Endothelial cell of umbilical vein (primary cell): ENCODE measurements around the gene ITGA1. TPM values are rescaled to one million over a fixed set of nuclear protein-coding genes. Genes with fewer than 3 reads are reported as not detected.
A peak's percentile ranks its signal among the peaks of the same experiment; 100 is the strongest.

Experiments used
- BruUV-seq: library from RNA; stranded (reverse); fragments of 400-500 nt; replicated peaks from 2 replicates; lab custom pipeline; 2021; lab: Mats Ljungman, UMichigan
- CTCF ChIA-PET: fragments of 300-600, 350-600 bp; sonication (Branson Sonifier 250); formaldehyde crosslinking; loops from one replicate; lab custom pipeline; 2021; ENCODE audit warnings: antibody characterized with exemption, inconsistent platforms; lab: Charles Lee
- POLR2A ChIA-PET: fragments of 300-600, 350-600 bp; sonication (Branson Sonifier 250); formaldehyde crosslinking; loops from one replicate; lab custom pipeline; 2021; ENCODE audit warnings: antibody characterized with exemption, inconsistent platforms; lab: Charles Lee
- DNase-seq: peaks from one replicate; pipeline ENCODE4 v3.0.0-alpha.2; 2011; ENCODE audit warnings: low read depth, low spot score
- FAIRE-seq: peaks from 2 replicates; lab custom pipeline; 2011; peaks lifted over from hg19 to GRCh38; lab: Jason Lieb, UNC
- H2AFZ ChIP-seq: 2 replicates; pipeline ENCODE4 v1.6.0; 2012; ENCODE audit warnings: low read depth, low read length, control low read depth, inconsistent platforms
- H3K27ac ChIP-seq: 2 replicates; pipeline ENCODE4 v1.5.1; 2011; ENCODE audit warnings: low read depth, mild to moderate bottlenecking, control low read depth, low read length, moderate library complexity; ENCODE audit not compliant: insufficient read depth
- H3K27me3 ChIP-seq, 2 experiments: 2 replicates each; pipeline versions ENCODE4 v1.6.0 to v1.6.1; 2011; ENCODE audit warnings: low read length in 2 of 2, mixed read lengths in 1 of 2; ENCODE audit not compliant: control insufficient read depth in 2 of 2, insufficient read depth in 2 of 2
- H3K36me3 ChIP-seq, 2 experiments: 2 replicates in 1 of 2; 3 replicates in 1 of 2; pipeline ENCODE4 v1.5.1; 2011; ENCODE audit warnings: low read length in 2 of 2, mild to moderate bottlenecking in 1 of 2, moderate library complexity in 1 of 2; ENCODE audit not compliant: control insufficient read depth in 2 of 2, insufficient read depth in 2 of 2; ENCODE audit errors: extremely low read depth in 1 of 2
- H3K4me1 ChIP-seq: 3 replicates; pipeline ENCODE4 v1.5.1; 2011; ENCODE audit warnings: mild to moderate bottlenecking, low read length; ENCODE audit not compliant: control insufficient read depth, insufficient read depth; ENCODE audit errors: extremely low read depth
- H3K4me2 ChIP-seq: 2 replicates; pipeline ENCODE4 v1.6.1; 2011; ENCODE audit warnings: low read length, control low read depth, mixed read lengths; ENCODE audit not compliant: insufficient read depth
- H3K4me3 ChIP-seq, 3 experiments: fragments of 200-600 bp in 1 of 3; sonication (generic), shearing (Covaris generic) in 1 of 3; replicated peaks in 1 of 3; 2 replicates each; pipeline ENCODE4 v1.5.1; 2011 to 2016; ENCODE audit warnings: control low read depth in 3 of 3, low read length in 3 of 3, mild to moderate bottlenecking in 2 of 3, inconsistent platforms in 1 of 3, low read depth in 1 of 3, moderate library complexity in 1 of 3; ENCODE audit not compliant: insufficient read depth in 1 of 3
- H3K79me2 ChIP-seq: 2 replicates; pipeline ENCODE4 v1.6.0; 2012; ENCODE audit warnings: low read length, inconsistent platforms; ENCODE audit not compliant: control insufficient read depth, insufficient read depth
- H3K9ac ChIP-seq: replicated peaks from 2 replicates; pipeline ENCODE3; 2011; ENCODE audit warnings: low read length, control low read depth; ENCODE audit not compliant: insufficient read depth; ENCODE audit errors: extremely low read depth
- H3K9me1 ChIP-seq: replicated peaks from 3 replicates; pipeline ENCODE4 v1.6.0; 2011; ENCODE audit warnings: mild to moderate bottlenecking, low read length; ENCODE audit not compliant: control insufficient read depth, insufficient read depth; ENCODE audit errors: extremely low read depth
- H3K9me3 ChIP-seq: replicated peaks from 2 replicates; pipeline ENCODE4 v1.5.1; 2012; ENCODE audit warnings: low read length, inconsistent platforms; ENCODE audit not compliant: control insufficient read depth, insufficient read depth
- H4K20me1 ChIP-seq: replicated peaks from 2 replicates; pipeline ENCODE3; 2011; ENCODE audit warnings: mild to moderate bottlenecking, low read length; ENCODE audit not compliant: control insufficient read depth, insufficient read depth; ENCODE audit errors: extremely low read depth
- CTCF ChIP-seq, 2 donors: IDR thresholded peaks; 1 replicate in 1 of 2; 2 replicates in 1 of 2; pipeline ENCODE4 v1.5.1; 2011; ENCODE audit warnings: low read length in 2 of 2, mild to moderate bottlenecking in 2 of 2, moderate library complexity in 2 of 2, control low read depth in 1 of 2, inconsistent platforms in 1 of 2, low read depth in 1 of 2; ENCODE audit not compliant: insufficient read depth in 1 of 2; ENCODE audit errors: extremely low read depth in 1 of 2
- EZH2 ChIP-seq: IDR thresholded peaks from 2 replicates; pipeline ENCODE4 v1.6.1; 2012; ENCODE audit warnings: borderline replicate concordance, low read depth, mild to moderate bottlenecking, moderate library complexity, low read length, inconsistent platforms; ENCODE audit not compliant: severe bottlenecking
- FOS ChIP-seq: IDR thresholded peaks from 2 replicates; pipeline ENCODE4 v1.6.1; 2011; ENCODE audit warnings: mild to moderate bottlenecking, low read length, moderate library complexity, borderline replicate concordance; ENCODE audit not compliant: insufficient read depth
- GATA2 ChIP-seq: IDR thresholded peaks from 2 replicates; pipeline ENCODE4 v1.7.0; 2011; ENCODE audit warnings: low read depth, mild to moderate bottlenecking, moderate library complexity, mixed read lengths, low read length; ENCODE audit not compliant: insufficient read length, insufficient read depth
- JUN ChIP-seq: IDR thresholded peaks from 2 replicates; pipeline ENCODE4 v1.6.1; 2011; ENCODE audit warnings: borderline replicate concordance, low read depth; ENCODE audit not compliant: insufficient read length, insufficient read depth
- MAX ChIP-seq: IDR thresholded peaks from 2 replicates; pipeline ENCODE4 v1.6.1; 2011; ENCODE audit not compliant: insufficient read depth, insufficient read length
- MYC ChIP-seq: IDR thresholded peaks from one replicate; pipeline ENCODE4 v1.6.1; 2011; ENCODE audit warnings: mild to moderate bottlenecking, low read depth, low read length
- POLR2A ChIP-seq: IDR thresholded peaks from 2 replicates; pipeline ENCODE4 v1.6.1; 2012; ENCODE audit warnings: low read depth, mild to moderate bottlenecking, control low read depth, low read length
- POLR2AphosphoS5 ChIP-seq: IDR thresholded peaks from 2 replicates; pipeline ENCODE4 v1.6.1; 2012; ENCODE audit warnings: low read depth, mild to moderate bottlenecking, control low read depth, low read length, moderate library complexity; ENCODE audit not compliant: insufficient read depth
- dilution Hi-C: fragments of 300-500 bp; cut with MboI; formaldehyde crosslinking; loops from one replicate; pipeline ENCODE4 v1.15.0; 2019; ENCODE audit warnings: low sequenced_read_pairs; ENCODE audit not compliant: extremely low pct_ligation_motif_present
- intact Hi-C: fragments of 100-400 bp; cut with micrococcal nuclease; formaldehyde crosslinking; loops from one replicate; pipeline ENCODE4 v1.10.0; 2022
- polyA plus RNA-seq, 4 experiments: library from polyadenylated mRNA; depleted of rRNA in 3 of 4; stranded (reverse) in 3 of 4; unstranded in 1 of 4; fragments of >200 nt; gene quantifications; 2 replicates each; pipeline versions ENCODE4 v1.2.1 to v1.2.3, GENCODE V29; 2011 to 2012; ENCODE audit warnings: missing spikeins in 1 of 4
- total RNA-seq: library from RNA; stranded (reverse); gene quantifications from 2 replicates; pipeline ENCODE4 v1.2.3, GENCODE V29; 2021

Gene ITGA1
- total and polyA plus RNA-seq, 2 donors (not counting 3 experiments of a cell fraction or from before 2014, with no cell fraction given), result 0.65 to 1.9 TPM

- Histone ChIP-seq H3K9me1 (no peaks in the 10 kb centered on the region), H3K79me2 (no peaks in the 10 kb centered on the region), H3K27me3 (no peaks in the 10 kb centered on the region), H4K20me1 (no peaks in the 10 kb centered on the region), H3K9me3 (no peaks in the 10 kb centered on the region), H3K9ac (no peak overlapping the region), H2AFZ (no peak overlapping the region), H3K4me1 (peaks cover 29% of the 10 kb centered on the region), H3K4me3 (no peak overlapping the region), H3K36me3 (no peaks in the 10 kb centered on the region), H3K4me2 (peak overlapping the region; percentile 54), H3K27ac (peak overlapping the region; percentile 70)
- dilution Hi-C loops, result no loop called here
- TF ChIP-seq FOS, result no peak
- TF ChIP-seq JUN, result no peak
- TF ChIP-seq MYC, result no peak
- no peak for TF ChIP-seq EZH2
- no peak for TF ChIP-seq GATA2
- no peak for TF ChIP-seq POLR2AphosphoS5
- TF ChIP-seq MAX, result no peak
- TF ChIP-seq CTCF (IDR thresholded peaks at IDR 0.05; ENCODE audit: extremely low read depth in 1 of 2, insufficient read depth in 1 of 2, low read depth in 1 of 2, low read length in 2 of 2), result no peak
- no peak for TF ChIP-seq POLR2A
- intact Hi-C loops, result loop anchor here (2.0 kb wide), 2 partner anchors 29 to 39 kb away; no protein-coding TSS in a partner anchor
- DNase-seq, result no peak
- no peak for FAIRE-seq
- CTCF ChIA-PET, result interaction anchor here (0.9 to 1.6 kb wide), 2 partner anchors 16 to 51 kb away, joined by 4 to 11 read pairs; no protein-coding TSS in a partner anchor
- POLR2A ChIA-PET, result no interaction called here
- BruUV-seq, result no TSS peak
These were observed 44.2 kb upstream of the ITGA1 start for GRCh38 chr5:52743529-52743928.
